ENCODE results near the gene DDN.

DDN gene

DNA sequence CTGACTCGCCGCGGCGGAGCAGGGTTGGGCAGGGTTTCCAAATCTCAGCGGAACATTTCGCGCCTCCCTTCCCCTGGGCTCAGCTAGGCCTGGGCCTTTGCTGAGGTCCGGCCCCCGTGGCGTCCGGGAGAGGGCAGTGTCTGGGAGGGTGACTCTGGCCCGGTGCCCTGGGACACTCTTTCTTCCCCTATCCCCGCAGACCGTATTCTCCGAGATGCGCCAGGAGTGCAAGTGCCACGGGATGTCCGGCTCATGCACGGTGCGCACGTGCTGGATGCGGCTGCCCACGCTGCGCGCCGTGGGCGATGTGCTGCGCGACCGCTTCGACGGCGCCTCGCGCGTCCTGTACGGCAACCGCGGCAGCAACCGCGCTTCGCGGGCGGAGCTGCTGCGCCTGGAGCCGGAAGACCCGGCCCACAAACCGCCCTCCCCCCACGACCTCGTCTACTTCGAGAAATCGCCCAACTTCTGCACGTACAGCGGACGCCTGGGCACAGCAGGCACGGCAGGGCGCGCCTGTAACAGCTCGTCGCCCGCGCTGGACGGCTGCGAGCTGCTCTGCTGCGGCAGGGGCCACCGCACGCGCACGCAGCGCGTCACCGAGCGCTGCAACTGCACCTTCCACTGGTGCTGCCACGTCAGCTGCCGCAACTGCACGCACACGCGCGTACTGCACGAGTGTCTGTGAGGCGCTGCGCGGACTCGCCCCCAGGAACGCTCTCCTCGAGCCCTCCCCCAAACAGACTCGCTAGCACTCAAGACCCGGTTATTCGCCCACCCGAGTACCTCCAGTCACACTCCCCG is 18.0 kb downstream of the DDN start:
- DNase-seq: peak; percentile 40 to 63

DNA sequence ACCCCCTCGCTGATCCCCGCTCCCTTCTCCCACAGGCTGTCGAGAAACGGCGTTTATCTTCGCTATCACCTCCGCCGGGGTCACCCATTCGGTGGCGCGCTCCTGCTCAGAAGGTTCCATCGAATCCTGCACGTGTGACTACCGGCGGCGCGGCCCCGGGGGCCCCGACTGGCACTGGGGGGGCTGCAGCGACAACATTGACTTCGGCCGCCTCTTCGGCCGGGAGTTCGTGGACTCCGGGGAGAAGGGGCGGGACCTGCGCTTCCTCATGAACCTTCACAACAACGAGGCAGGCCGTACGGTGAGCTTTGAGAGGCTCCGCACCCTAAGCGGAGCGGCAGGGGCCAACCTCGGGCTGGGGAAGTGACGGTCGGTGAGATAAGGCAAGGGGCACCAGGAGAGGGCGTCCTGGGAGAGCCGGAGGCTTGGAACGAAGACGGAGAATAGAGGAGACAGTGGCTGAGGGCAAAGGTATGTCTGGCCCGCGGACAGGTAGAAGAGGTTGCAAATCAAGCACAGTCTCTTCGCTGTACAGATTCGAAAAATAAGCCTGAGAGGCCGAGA is 18.7 kb downstream of the DDN start:
- DNase-seq: peak in 1 of 2 donors; percentile 47

DNA sequence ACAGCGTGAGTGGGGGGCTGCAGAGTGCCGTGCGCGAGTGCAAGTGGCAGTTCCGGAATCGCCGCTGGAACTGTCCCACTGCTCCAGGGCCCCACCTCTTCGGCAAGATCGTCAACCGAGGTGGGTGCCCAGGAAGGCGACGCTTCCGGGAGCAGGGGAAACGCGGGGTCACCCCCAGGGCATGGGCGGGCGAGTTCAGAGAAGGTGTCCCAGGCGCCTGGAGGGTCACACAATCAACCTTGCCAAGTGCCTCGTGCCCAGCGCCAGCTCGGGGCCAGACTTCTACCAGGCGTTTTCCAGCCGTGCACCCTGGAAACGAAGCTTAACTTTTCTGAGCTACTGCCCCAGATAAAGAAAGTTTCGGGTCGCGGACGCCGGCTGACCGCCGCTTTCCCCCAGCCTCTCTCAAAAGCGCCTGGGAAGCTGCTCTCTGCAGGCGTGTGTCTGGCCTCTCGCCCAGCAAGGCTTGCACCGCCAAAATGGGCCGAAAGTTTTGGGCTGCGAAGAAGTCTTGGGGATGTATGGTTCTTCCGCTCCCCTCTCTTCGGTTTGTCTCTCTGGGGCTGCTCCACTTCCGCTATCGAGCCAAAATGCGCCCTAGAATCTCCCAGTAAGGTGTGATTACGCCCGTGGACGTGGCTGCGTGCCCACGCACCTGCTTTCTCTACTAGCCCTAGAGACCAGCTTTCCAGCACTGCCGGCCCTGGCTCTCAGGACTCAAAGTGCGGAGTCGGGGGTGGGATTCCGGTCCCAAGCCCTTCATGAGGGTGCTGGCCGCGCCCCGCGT is 19.4 kb downstream of the DDN start:
- peak in 1 of 2 donors; percentile 56 for DNase-seq

DNA sequence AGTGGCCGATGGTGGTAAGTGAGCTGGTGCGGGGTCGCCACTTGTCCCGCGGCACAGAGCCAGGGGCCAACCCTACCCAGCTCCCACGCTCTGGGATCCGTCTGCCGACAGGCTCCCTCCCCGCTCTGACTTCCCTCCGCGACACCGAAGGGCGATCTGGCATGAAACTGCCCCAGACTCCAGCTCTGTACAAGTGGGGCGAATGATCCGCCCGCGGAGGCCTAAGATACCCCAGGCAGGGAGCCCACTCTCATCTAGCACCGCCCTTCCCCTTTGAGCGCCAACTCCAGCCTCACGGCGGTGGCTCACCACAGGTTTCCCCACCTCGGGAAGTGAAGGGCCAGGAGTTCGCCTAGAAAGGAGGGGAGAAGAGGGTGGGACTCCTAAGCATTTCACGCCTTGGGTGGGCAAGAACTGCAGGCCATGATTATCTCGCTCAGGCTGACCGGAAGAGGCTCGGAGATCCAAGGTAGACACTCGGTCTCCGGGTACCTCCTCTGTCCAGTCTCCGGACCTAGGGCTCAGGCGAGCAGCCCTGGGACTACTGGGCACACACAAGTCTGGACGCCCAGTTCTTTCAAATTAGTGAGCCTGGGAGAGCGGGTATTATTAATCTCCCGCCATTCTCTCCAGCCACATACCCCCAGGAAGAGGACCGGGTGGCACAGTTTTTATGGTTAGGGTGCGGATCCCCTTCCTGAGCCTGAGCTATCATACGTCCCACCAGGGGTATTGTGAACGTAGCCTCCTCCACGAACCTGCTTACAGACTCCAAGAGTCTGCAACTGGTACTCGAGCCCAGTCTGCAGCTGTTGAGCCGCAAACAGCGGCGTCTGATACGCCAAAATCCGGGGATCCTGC is 20.2 kb downstream of the DDN start:
- no peak for DNase-seq

DNA sequence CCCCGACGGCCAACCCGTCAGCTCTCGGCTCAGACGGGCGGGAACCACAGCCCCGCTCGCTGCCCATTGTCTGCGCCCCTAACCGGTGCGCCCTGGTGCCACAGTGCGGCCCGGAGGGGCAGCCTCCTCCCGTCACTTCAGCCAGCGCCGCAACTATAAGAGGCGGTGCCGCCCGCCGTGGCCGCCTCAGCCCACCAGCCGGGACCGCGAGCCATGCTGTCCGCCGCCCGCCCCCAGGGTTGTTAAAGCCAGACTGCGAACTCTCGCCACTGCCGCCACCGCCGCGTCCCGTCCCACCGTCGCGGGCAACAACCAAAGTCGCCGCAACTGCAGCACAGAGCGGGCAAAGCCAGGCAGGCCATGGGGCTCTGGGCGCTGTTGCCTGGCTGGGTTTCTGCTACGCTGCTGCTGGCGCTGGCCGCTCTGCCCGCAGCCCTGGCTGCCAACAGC is 20.9 kb downstream of the DDN start, which contains the start of gene WNT1:
TSS of gene WNT1 (plus strand) at position 32 of the 450 bp plus-strand sequence. CDS start at position 361, 329 bp downstream.
- DNase-seq: no peak

DNA sequence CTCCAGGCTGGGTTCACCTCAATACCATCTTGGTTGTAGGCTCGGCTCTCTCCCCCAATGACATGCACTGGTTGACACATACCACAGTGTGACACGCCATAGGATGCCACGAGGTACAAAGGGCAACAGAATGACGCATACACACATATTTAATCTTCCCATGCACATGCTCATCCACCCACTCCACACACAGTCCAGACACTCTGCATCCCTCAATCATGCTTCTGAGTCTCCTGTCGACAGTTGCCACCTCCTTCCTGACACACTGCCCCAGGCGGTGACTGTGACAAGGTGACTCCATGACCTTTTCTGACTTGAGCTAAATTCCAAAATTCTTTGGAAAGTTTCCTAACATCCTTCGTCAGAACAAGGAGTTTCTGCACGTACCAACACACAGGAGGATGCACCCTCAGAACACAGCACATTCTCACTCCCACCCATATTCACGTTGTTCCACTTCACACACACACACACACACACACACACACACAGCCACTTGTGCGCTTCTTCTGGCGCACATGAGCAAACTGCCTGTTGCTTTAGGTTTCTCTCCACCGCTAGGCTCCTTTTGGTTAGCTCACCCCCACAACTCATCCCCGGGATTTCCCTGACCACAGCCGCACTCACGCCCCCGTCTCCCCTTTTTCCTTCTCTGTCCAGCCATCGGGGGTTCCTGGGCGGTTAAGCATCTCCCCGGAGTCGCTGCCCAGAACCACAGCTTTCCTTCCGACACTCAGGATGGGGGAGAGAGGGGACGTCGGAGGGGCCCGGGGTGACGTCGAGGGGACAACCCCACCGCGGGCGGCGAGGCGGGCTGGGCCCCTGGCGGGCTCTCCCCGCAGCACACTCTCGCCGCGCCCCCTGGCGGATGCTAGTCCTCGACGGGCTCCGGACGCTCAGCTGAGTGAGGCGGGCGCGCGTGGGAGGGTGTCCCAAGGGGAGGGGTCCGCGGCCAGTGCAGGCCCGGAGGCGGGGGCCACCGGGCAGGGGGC is 21.6 kb downstream of the DDN start:
- DNase-seq: peak; percentile 76 to 86

DNA sequence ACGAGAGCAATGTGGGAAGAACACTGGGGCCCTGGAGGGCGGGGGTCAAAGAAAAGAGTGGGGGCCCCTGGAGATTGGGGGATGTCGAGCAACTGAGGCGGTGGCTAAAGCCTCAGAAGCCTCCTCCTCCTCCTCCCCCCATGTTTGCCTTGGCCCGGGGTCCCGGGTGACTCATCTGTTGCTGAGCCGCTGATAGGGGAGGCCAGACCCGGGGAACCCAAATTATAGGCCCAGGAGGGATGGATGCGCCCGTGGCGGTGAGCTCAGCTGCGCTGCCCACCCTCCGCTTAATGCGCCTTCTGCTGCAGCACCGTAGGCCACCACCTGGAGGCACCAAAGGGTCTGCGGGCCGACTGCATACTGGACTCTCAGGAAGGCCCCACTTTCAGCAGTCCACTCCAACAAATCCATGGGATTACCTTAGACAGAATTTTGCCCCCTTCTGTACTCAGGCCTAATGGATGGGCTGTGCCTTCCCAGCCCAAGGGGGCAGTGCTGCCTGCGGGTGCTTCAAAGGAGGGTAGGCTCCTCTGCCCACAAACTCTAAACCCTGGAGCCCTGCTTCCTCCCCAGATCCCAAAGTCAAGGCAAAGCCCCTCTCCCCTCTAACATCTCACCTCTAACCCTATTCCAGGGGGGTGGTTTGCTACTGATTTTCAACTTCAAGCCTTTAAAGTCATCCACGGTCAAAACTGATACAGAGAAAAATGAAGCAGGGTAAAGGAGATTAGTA is 25.1 kb downstream of the DDN start:
- peak in 1 of 2 donors; percentile 41 for DNase-seq

DNA sequence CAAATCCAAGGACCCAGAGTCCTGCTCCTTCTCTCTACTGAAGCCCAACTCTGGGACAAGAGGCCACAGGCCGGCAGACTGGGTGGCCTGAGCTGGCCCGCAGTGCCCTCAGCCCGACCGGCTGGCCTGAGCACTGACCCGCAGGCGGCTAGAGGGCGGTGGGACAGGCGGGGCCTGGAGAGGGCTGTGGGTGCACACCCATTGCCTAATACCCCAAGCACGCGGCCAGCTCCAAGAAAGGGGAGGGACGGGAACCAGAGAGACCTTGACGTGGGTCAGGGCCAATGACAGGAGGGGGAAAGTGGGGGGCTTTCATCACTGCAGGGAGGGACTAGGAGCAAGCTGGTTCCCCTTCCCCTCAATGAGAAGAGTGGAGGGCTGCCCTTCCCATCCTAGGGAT is 25.6 kb downstream of the DDN start:
- no peak for DNase-seq

DNA sequence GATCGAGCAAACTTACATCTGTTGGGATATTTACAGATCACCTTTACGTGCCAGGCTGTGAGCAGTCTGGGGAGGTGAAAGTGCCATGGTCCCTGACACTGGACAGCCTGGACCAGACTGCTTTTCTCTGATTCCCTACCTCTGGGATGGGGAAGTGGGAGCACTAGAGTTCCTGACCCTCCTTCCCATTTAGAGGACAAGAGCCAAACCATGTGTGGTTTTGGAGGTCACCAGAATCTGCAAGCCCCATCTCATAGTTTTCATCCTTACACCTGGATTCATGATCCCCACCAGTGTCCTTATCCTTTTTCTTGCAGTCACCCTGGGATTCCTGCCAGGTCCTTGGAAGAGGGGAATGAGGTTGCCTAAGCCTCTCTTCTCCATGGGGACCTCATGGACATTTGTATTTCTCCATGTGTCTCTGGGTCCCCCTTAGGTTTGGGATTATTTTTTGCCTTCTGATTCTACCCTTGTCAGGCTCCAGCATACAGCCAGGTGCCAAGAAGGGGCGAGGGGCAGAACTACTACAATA is 26.2 kb downstream of the DDN start:
- no peak for DNase-seq

DNA sequence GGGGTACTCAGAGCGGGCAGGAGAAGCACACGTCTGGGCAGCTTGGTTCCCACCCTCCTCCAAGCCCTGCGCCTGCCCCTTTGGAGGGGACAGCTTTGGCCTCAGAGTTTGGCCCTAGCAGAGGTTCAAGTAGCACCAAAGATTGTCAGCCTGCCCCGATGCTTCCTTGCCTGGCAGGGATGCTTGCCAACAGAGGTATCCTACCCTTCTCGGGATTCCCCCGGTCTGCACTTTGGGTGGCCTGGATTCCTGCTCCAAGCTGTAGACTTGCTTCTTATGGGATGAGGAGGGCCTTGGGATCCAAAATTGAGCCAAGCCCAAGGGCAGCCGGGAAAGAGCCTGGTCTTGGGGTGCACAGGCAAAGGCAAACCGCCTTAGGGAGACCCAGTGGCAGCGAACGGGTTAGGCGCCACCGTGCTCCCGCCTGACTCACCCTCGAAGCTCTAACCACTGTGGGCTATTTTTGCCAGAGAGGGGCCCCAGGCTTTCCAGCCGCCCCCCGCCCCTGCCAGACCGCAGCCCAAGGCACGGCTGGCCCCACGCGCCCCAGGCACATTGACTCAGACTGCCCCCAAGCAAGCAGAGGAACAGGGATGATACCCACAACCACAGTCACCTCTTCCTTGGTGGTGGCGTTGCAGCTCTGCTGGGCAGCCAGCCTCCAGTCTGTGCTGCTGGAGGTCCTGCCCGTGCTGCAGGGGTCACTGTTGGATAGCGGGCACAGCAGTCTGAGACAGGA is 26.8 kb downstream of the DDN start:
- no peak for DNase-seq

DNA sequence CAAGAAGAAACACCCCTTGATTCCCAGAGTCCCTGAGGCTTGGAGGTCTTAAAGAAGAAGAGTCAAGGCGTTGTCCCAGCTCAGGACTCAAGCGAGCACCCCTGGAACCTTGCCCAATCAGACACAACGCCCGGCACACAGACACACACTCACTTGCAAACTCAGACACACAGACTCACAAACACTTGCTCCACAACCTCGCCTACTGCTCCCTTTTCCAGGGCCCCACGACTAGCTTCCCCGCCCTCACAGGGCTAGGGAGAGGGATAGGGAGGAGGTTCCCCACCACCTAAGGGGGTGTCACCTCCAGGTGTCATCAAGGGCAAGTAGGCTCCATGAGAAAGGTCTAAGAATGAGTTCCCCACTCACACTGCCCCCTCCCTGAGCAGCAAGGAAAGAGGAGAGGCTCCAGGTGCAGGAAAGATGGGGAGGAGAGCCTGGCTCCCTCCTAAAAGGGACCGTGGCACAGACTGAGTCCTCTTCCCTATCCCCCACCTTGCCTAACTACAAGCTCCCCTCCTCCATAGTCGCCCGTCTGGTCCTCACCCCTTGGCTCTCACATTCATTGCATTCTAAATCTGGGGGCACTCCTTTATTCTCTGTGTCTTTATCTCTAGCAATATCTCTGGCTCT is 28.4 kb downstream of the DDN start:
- no peak for DNase-seq

DNA sequence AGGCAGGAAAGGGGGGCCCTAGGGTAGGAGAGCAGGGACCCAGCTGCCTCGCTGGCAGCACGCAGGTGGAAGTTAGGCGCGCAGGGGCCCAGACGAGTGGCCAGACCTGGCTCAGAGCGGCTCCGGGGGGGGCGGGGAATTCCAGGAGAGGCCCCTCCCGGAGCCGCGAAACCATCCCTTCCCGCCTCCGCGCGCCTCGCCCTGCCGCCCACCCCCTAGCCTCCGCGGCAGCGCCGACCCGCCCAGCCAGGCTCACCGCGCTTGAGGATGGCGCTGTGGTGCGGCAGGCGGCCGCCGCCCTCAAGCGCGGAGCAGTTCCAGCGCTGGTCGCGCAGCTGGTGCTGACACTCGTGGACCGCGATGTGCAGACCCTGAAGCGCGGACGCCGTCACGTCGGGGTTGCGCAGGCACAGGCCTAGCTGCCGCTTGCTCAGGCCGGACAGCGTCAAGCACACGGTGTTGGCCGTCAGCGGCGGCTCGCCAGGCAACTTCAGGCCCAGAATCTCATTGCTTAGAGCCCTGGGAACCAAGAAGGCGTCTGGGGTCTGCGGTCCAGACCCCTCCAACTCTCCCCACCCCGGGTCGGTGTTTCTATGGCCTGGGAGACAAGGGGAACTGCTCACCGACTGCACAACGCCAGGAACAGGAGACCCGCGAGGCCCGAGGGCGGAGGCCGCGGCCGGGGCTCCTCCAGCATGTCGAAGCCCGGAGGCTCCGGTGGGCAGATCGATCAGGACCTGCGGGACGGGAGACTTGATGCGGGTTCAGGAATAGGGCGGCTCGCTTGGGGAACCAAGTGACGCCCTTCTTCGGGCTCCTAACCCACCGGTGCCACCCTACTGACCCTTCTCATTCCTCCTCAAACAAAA is 29.1 kb downstream of the DDN start:
- DNase-seq: peak; percentile 15 to 47

DNA sequence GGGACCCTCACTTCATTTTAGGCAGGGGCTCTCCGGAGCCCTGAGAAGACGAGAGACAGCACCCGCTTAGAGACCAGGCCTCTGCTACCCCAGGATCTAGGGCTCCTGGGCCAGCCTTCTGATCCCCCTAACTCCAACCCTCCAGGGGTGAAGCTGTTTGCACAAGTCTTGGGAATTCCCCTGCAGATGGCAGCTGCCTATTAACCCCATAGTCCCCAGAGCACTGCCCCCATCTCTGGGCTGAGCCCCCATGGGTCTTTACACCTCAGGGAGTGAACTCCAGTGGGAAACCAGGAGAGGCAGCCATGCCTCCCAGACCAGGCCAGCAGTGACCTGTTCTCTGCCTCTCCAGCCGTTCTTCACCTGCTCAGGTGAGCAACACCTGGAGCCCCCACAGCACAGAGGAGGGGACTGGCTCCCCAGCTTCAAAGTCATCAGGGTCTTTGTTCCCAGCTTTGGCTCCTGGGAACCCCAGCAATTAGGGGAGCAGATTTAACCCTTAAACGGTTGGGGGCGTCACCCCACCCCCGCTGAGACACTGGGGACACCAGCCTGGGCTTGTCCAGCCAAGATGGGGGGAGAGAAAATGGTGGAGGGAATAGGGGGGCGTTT is 29.9 kb downstream of the DDN start:
- DNase-seq: no peak

DNA sequence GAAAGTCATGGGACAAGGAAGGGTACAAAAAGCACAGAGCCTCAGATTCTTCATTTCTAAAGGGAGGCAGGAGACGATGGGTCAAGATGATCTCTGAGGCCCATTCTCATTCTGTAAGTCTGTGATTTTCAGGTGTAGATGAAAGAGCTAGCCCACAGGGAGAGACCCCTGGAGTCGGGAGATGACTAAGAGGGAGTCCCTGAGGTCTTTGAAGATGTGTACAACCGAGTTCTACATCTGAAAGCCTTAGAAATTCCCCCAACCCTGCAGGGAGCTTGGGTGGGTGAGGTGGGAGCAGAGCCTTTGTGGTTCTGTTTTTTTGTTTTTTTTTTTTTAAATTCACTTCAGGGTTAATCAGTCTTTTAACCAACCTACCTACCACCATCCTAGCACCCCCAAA is 30.7 kb downstream of the DDN start:
- no peak for DNase-seq

DNA sequence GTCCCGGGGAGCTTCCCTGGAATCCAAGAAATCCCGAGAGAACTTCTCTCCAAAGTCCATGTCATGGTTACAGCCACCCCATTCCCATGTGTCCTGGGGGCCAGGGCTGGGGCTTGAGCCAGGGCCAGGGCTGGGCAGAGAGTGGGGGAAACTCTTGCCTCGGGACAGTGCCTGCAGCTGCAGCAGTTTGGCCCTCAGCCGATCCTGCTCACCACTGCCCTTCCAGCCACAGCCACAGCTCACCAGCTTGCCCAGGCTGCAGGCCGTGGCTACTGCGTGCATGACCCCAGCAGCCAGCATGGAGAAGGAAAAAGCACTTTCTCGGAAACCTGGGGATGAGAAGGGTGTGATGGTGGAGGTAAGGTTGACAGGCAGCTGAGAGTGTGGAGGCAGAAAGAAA is 31.2 kb downstream of the DDN start:
- DNase-seq: no peak

DNA sequence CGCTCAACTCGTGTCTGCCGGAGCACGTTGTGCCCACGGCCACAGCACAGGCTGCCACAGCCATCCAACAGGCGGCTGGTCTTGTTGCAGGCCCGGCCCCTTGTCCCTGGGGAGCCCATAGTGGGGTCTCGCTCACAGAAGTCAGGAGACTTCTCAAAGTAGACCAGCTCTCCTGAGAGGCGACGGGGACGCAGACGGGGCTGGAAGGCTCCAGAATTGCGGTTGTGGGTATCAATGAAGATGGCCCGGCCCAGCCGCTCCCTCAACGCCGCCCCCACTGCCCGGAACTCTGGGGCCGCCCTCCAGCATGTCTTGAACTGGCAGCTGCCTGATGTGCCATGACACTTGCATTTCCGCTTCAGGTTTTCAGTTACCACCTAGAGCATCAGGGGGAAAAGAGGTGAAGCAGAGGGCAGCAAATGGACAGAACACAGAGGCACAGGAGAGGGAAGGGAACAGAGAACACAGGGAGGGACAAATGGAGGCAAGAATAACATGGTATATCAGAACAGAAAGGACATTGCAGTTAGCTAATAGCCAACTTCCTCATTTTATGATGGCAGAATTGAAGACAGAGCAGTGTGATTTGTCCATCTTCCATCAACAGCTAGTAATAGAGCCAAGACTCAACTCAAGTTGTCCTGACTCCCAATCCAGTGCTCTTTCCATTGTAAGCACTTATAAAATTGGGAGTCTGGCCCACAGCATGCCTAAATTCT is 32.8 kb downstream of the DDN start:
- no peak for DNase-seq

DNA sequence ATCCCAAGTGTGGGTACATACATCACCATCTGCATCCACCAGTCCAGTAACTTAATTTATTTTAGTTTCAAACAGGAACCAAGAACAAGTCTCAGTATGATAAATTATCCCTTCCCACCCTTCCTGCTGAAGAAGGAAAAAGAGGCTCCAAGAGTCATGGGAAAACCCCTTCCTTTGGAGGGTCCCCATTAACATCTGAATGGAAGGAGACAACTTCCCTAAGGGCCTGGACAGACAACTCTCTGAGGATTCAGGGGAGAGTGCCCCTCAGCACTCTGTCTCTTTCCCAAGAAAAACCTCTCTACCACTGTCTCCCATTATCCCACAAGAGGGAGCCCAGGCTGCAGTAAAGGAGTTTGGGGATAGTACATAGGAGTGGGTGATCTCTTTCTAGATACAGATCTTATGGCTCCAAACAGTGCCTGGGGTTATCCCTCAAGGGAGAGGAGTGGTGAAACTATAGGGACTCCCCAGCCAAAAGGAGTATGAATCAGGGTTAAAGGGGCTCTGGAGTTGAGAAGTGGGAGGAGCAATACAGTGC is 33.8 kb downstream of the DDN start:
- DNase-seq: no peak
